DMS 273 (cell line): ENCODE data around the gene SHD.
"Not testable (repeated sequence)": the region's sequence is repeated elsewhere in the genome, so short reads cannot be mapped to it uniquely, and the experiment has no call there.

Experiments
- DNase-seq: peaks from one replicate; lab custom pipeline; 2025; ENCODE audit not compliant: unreplicated experiment; lab: John Stamatoyannopoulos, UW

Gene SHD

GRCh38 chr19:4278419-4279266 lies at the start of gene SHD:
TSS of gene SHD (plus strand) at chr19:4279266. CDS start at chr19:4280064, 798 bp downstream.
- DNase-seq = peak; percentile 68

- not testable (repeated sequence) for DNase-seq
Measured at GRCh38 chr19:4230237-4230636, 48.8 kb upstream of the SHD start.

- DNase-seq = not testable (repeated sequence)
Measured at GRCh38 chr19:4231521-4231920, 47.5 kb upstream of the SHD start.

- not testable (repeated sequence) for DNase-seq
Measured at GRCh38 chr19:4232139-4232538, 46.9 kb upstream of the SHD start.

GRCh38 chr19:4232614-4233281 lies 46.3 kb upstream of the SHD start:
- peak; percentile 77 for DNase-seq

GRCh38 chr19:4233282-4233853 lies 45.7 kb upstream of the SHD start:
- peak; percentile 83 for DNase-seq

- no peak for DNase-seq
Measured at GRCh38 chr19:4234142-4234861, 44.8 kb upstream of the SHD start.

GRCh38 chr19:4234862-4235201 lies 44.2 kb upstream of the SHD start:
- DNase-seq = no peak

- not testable (repeated sequence) for DNase-seq
Measured at GRCh38 chr19:4237510-4237909, 41.6 kb upstream of the SHD start.

GRCh38 chr19:4238831-4239230 lies 40.2 kb upstream of the SHD start:
- DNase-seq = no peak

GRCh38 chr19:4241824-4242430 lies 37.1 kb upstream of the SHD start:
- DNase-seq = no peak

GRCh38 chr19:4245938-4246337 lies 33.1 kb upstream of the SHD start:
- DNase-seq = not testable (repeated sequence)

GRCh38 chr19:4246767-4247593 lies 32.1 kb upstream of the SHD start, which contains the start of gene YJU2:
TSS of gene YJU2 (plus strand) at chr19:4247080. CDS start at chr19:4247147, 67 bp downstream.
- peak; percentile 100 for DNase-seq

- no peak for DNase-seq
Measured at GRCh38 chr19:4256563-4256962, 22.5 kb upstream of the SHD start.

GRCh38 chr19:4257025-4257424 lies 22.0 kb upstream of the SHD start:
- DNase-seq = no peak

GRCh38 chr19:4258181-4258580 lies 20.9 kb upstream of the SHD start:
- no peak for DNase-seq

- DNase-seq = no peak
Measured at GRCh38 chr19:4260613-4261191, 18.4 kb upstream of the SHD start.

GRCh38 chr19:4264812-4265211 lies 14.3 kb upstream of the SHD start:
- no peak for DNase-seq

- DNase-seq = no peak
Measured at GRCh38 chr19:4266253-4267000, 12.6 kb upstream of the SHD start.
